DND-41 (cell line): ENCODE data around the gene TM4SF20.

Experiments
- ATAC-seq: fragments of 200-7000 bp; cut with Tn5 transposase; 3 replicates; pipeline ENCODE4 v1.9.1; 2021; ENCODE audit warnings: low read depth; ENCODE audit not compliant: insufficient read depth
- DNase-seq: peaks from one replicate; pipeline ENCODE4 v3.0.0-alpha.2; 2020
- H2AFZ ChIP-seq: 2 replicates; pipeline ENCODE4 v1.6.0; 2012; ENCODE audit warnings: low read depth, low read length
- H3K27ac ChIP-seq: 2 replicates; pipeline ENCODE4 v1.5.1; 2012; ENCODE audit warnings: low read length, inconsistent platforms
- H3K27me3 ChIP-seq: fragments of 200-600 bp; sonication (generic); 2 replicates; pipeline ENCODE4 v1.6.0; 2012; ENCODE audit warnings: low read length, mild to moderate bottlenecking, inconsistent platforms; ENCODE audit not compliant: insufficient read depth, poor library complexity
- H3K36me3 ChIP-seq: 2 replicates; pipeline ENCODE4 v1.5.1; 2012; ENCODE audit warnings: low read length, inconsistent platforms; ENCODE audit not compliant: insufficient read depth
- H3K4me1 ChIP-seq: 2 replicates; pipeline ENCODE4 v1.5.1; 2012; ENCODE audit warnings: mild to moderate bottlenecking, low read length; ENCODE audit not compliant: insufficient read depth
- H3K4me2 ChIP-seq: 2 replicates; pipeline ENCODE4 v1.6.0; 2012; ENCODE audit warnings: mild to moderate bottlenecking, moderate library complexity, low read length, inconsistent platforms; ENCODE audit not compliant: insufficient read depth
- H3K4me3 ChIP-seq, 2 experiments: fragments of 200-600 bp in 1 of 2; shearing (Covaris generic) in 1 of 2; 2 replicates each; pipeline ENCODE4 v1.5.1; 2012 to 2016; ENCODE audit warnings: inconsistent platforms in 2 of 2, low read length in 2 of 2, mild to moderate bottlenecking in 2 of 2, low read depth in 1 of 2, moderate library complexity in 1 of 2
- H3K79me2 ChIP-seq: 2 replicates; pipeline ENCODE4 v1.6.0; 2012; ENCODE audit warnings: low read length, inconsistent platforms; ENCODE audit not compliant: insufficient read depth
- H3K9ac ChIP-seq: 2 replicates; pipeline ENCODE4 v1.6.0; 2012; ENCODE audit warnings: low read depth, mild to moderate bottlenecking, inconsistent platforms, low read length, moderate library complexity
- H3K9me3 ChIP-seq: 2 replicates; pipeline ENCODE4 v1.5.1; 2012; ENCODE audit warnings: low read length, moderate library complexity, mild to moderate bottlenecking, inconsistent platforms; ENCODE audit not compliant: insufficient read depth, severe bottlenecking
- H4K20me1 ChIP-seq: 2 replicates; pipeline ENCODE4 v1.6.0; 2012; ENCODE audit warnings: low read length; ENCODE audit not compliant: insufficient read depth
- CTCF ChIP-seq: IDR thresholded peaks from 2 replicates; pipeline ENCODE4 v1.5.1; 2012; ENCODE audit warnings: borderline replicate concordance, low read length, moderate library complexity, mild to moderate bottlenecking; ENCODE audit not compliant: poor library complexity, severe bottlenecking; ENCODE audit errors: extremely low read depth
- EZH2 ChIP-seq: IDR thresholded peaks from 3 replicates; pipeline ENCODE4 v1.6.1; 2012; ENCODE audit warnings: borderline replicate concordance, low read depth, mild to moderate bottlenecking, moderate library complexity, low read length, inconsistent platforms; ENCODE audit not compliant: severe bottlenecking

TM4SF20 gene

GRCh38 chr2:227341553-227341952 lies 37.6 kb downstream of the TM4SF20 start:
- no peak overlapping the region for H3K9ac ChIP-seq
- no peak overlapping the region for H2AFZ ChIP-seq
- H3K4me1 ChIP-seq: no peaks in the 10 kb centered on the region
- no peak overlapping the region for H3K4me2 ChIP-seq
- no peak overlapping the region for H3K27ac ChIP-seq
- TF ChIP-seq EZH2 (no peak), CTCF (no peak)
- H3K79me2 ChIP-seq: 0 out of 2 replicates have a peak, but pooled peaks cover 2% of the 10 kb centered on the region
- ATAC-seq: no peak
- H3K4me3 ChIP-seq: no peak overlapping the region
- no peak for DNase-seq
- H3K9me3 ChIP-seq: no peaks in the 10 kb centered on the region
- no peaks in the 10 kb centered on the region for H3K27me3 ChIP-seq
- no peaks in the 10 kb centered on the region for H4K20me1 ChIP-seq
- peaks cover 35% of the 10 kb centered on the region for H3K36me3 ChIP-seq

GRCh38 chr2:227340106-227340505 lies 39.0 kb downstream of the TM4SF20 start:
- Histone ChIP-seq H3K4me2 (no peak overlapping the region), H3K4me1 (no peaks in the 10 kb centered on the region), H3K4me3 (0 out of 4 replicates have a peak overlapping the region, but pooled peaks of 1 of the 2 experiments have one; percentile 3), H3K27me3 (no peaks in the 10 kb centered on the region), H3K27ac (no peak overlapping the region), H3K36me3 (peaks cover 45% of the 10 kb centered on the region), H3K9me3 (no peaks in the 10 kb centered on the region), H3K9ac (no peak overlapping the region), H4K20me1 (no peaks in the 10 kb centered on the region), H2AFZ (no peak overlapping the region), H3K79me2 (0 out of 2 replicates have a peak, but pooled peaks cover 2% of the 10 kb centered on the region)
- no peak for TF ChIP-seq EZH2
- TF ChIP-seq CTCF: no peak
- ATAC-seq: no peak
- DNase-seq: no peak

- Histone ChIP-seq H2AFZ (no peak overlapping the region), H3K27me3 (no peaks in the 10 kb centered on the region), H3K4me1 (no peaks in the 10 kb centered on the region), H3K79me2 (0 out of 2 replicates have a peak, but pooled peaks cover 2% of the 10 kb centered on the region), H3K4me3 (no peak overlapping the region), H3K9ac (no peak overlapping the region), H3K36me3 (peaks cover 54% of the 10 kb centered on the region), H3K9me3 (no peaks in the 10 kb centered on the region), H4K20me1 (no peaks in the 10 kb centered on the region), H3K4me2 (no peak overlapping the region), H3K27ac (no peak overlapping the region)
- DNase-seq: no peak
- TF ChIP-seq CTCF (no peak), EZH2 (no peak)
- no peak for ATAC-seq
Observed at GRCh38 chr2:227339098-227339599, 40.0 kb downstream of the TM4SF20 start.

GRCh38 chr2:227337442-227337841 lies 41.7 kb downstream of the TM4SF20 start:
- H3K36me3 ChIP-seq: peaks cover 61% of the 10 kb centered on the region
- TF ChIP-seq EZH2: no peak
- no peak for TF ChIP-seq CTCF
- H3K4me1 ChIP-seq: no peaks in the 10 kb centered on the region
- no peak overlapping the region for H3K4me2 ChIP-seq
- ATAC-seq: no peak
- H3K27ac ChIP-seq: no peak overlapping the region
- H3K9ac ChIP-seq: no peak overlapping the region
- H3K9me3 ChIP-seq: no peaks in the 10 kb centered on the region
- no peak overlapping the region for H3K4me3 ChIP-seq
- no peaks in the 10 kb centered on the region for H3K27me3 ChIP-seq
- H2AFZ ChIP-seq: no peak overlapping the region
- no peaks in the 10 kb centered on the region for H4K20me1 ChIP-seq
- peaks cover 7% of the 10 kb centered on the region; the same call in 1 of the 2 replicates for H3K79me2 ChIP-seq
- no peak for DNase-seq
